HG03139 (cell line): Measurements from ENCODE around the gene SCYGR1.
"Not testable (repeated sequence)": the region's sequence is repeated elsewhere in the genome, so short reads cannot be mapped to it uniquely, and the experiment has no call there.

Source experiments
- ATAC-seq: cut with Tn5 transposase; IDR thresholded peaks from one replicate; pipeline ENCODE4 v1.9.1; 2021; ENCODE audit not compliant: unreplicated experiment

SCYGR1 gene

GRCh38 chr2:227370791-227371312, 16.9 kb downstream of the SCYGR1 start:
- ATAC-seq = no peak

GRCh38 chr2:227370092-227370491, 17.7 kb downstream of the SCYGR1 start:
- ATAC-seq = no peak

- ATAC-seq = no peak
Observed at GRCh38 chr2:227368574-227368973, 19.2 kb downstream of the SCYGR1 start.

GRCh38 chr2:227367427-227367795, 20.3 kb downstream of the SCYGR1 start:
- ATAC-seq = no peak

GRCh38 chr2:227366769-227367426, 20.9 kb downstream of the SCYGR1 start:
- no peak for ATAC-seq

- no peak for ATAC-seq
Observed at GRCh38 chr2:227365833-227366232, 21.9 kb downstream of the SCYGR1 start.

GRCh38 chr2:227364585-227365263, 23.0 kb downstream of the SCYGR1 start:
- ATAC-seq = not testable (repeated sequence)

- no peak for ATAC-seq
Observed at GRCh38 chr2:227363756-227364155, 24.0 kb downstream of the SCYGR1 start.

GRCh38 chr2:227360351-227360750, 27.4 kb downstream of the SCYGR1 start:
- no peak for ATAC-seq

- ATAC-seq = no peak
Observed at GRCh38 chr2:227351639-227352038, 36.1 kb downstream of the SCYGR1 start.

- ATAC-seq = no peak
Observed at GRCh38 chr2:227349989-227350612, 37.6 kb downstream of the SCYGR1 start.

GRCh38 chr2:227348324-227348723, 39.4 kb downstream of the SCYGR1 start:
- no peak for ATAC-seq

- ATAC-seq = no peak
Observed at GRCh38 chr2:227347117-227347516, 40.6 kb downstream of the SCYGR1 start.

GRCh38 chr2:227344231-227344630, 43.5 kb downstream of the SCYGR1 start:
- ATAC-seq = no peak

- ATAC-seq = no peak
Observed at GRCh38 chr2:227341553-227341952, 46.2 kb downstream of the SCYGR1 start.

- ATAC-seq = no peak
Observed at GRCh38 chr2:227340106-227340505, 47.6 kb downstream of the SCYGR1 start.

GRCh38 chr2:227339098-227339599, 48.6 kb downstream of the SCYGR1 start:
- ATAC-seq = no peak
